ENCODE measurements around the gene LCOR.

The LCOR gene

DNA sequence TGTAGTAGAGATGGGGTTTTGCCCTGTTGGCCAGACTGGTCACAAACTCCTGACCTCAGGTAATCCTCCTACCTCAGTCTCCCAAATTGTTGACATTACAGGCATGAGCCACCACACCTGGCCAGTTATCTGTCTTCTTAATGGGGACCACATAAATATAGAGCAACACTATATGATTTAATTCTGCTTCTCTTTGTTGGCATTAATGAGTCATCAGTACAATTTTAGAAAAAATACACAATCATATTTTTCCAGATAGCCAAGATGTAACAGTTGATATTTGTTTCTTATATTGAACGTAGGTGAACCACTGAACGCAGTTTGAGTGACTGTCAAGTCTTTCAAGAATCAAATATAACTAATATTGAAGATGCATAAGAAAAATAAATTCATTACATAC, 48.5 kb downstream of the LCOR start:
- in situ Hi-C loops (cut with HindIII; ENCODE audit: low sequenced_read_pairs) = no loop called here
- TF ChIP-seq, protein P1, sequence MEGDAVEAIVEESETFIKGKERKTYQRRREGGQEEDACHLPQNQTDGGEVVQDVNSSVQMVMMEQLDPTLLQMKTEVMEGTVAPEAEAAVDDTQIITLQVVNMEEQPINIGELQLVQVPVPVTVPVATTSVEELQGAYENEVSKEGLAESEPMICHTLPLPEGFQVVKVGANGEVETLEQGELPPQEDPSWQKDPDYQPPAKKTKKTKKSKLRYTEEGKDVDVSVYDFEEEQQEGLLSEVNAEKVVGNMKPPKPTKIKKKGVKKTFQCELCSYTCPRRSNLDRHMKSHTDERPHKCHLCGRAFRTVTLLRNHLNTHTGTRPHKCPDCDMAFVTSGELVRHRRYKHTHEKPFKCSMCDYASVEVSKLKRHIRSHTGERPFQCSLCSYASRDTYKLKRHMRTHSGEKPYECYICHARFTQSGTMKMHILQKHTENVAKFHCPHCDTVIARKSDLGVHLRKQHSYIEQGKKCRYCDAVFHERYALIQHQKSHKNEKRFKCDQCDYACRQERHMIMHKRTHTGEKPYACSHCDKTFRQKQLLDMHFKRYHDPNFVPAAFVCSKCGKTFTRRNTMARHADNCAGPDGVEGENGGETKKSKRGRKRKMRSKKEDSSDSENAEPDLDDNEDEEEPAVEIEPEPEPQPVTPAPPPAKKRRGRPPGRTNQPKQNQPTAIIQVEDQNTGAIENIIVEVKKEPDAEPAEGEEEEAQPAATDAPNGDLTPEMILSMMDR (IDR thresholded peaks at IDR 0.05; ENCODE audit: low read depth, low read length, missing control alignments) = no peak

DNA sequence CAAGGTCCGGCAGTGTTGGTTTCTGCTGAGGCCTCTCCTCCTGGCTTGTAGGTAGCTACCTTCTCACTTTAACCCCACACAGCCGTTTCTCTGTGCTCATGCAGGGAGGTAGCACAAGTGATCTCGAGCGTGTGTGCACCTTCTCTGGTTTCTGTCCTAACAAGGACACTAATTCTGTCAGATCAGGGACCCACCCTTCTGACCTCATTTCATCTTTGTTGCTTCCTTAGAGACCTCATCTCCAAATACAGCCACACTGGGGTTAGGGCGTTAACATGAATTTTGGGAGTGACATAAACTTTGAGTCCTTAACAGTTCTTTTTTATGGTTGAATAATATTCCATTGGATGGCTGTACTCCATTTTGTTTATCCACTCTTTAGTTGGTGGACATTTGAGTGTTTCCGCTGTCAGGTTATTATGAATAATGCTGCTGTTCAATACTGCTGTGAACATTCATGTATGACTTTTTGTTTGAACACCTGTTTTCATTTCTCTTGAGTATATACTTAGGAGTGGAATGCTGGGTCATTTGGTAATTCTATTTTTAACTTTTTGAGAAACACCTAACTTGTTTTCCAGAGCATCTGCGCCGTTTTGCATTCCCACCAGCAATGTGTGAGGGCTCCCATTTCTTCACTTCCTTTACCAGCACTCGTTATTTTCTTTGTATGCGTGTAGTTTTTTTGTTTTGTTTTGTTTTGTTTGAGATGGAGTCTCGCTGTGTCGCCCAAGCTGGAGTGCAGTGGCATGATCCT, 57.5 kb downstream of the LCOR start:
- DNase-seq (ENCODE audit: low read depth) = no peak
- in situ Hi-C loops (cut with HindIII; ENCODE audit: low sequenced_read_pairs) = no loop called here
- no peak overlapping the region for H3K4me3 ChIP-seq (ENCODE audit: low read depth, low read length)
- TF ChIP-seq, protein P1 (IDR thresholded peaks at IDR 0.05; ENCODE audit: low read depth, low read length, missing control alignments) = no peak

More for the DNA sequence above, 48.5 kb downstream of the LCOR start:
- H3K4me3 ChIP-seq (ENCODE audit: low read depth, low read length) = no peak overlapping the region
- no peak for DNase-seq (ENCODE audit: low read depth)

DNA sequence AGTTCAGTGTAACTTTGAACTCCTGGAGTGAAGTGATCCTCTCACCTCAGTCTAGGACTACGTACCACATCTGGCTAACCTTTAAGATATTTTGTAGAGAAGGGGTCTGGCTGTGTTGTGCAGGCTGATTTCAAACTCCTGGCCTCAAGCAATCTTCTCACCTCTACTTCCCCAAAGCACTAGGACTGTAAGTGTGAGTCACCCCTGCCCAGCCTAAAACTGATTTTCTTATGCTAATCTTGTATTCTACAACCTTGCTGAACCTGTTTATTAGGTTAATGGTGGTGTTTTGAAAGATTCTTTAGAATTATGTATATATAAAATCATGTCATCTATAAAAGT, 58.0 kb downstream of the LCOR start:
- no peak overlapping the region for H3K4me3 ChIP-seq (ENCODE audit: low read depth, low read length)
- DNase-seq (ENCODE audit: low read depth) = no peak
- TF ChIP-seq, protein P1 (IDR thresholded peaks at IDR 0.05; ENCODE audit: low read depth, low read length, missing control alignments) = no peak
- in situ Hi-C loops (cut with HindIII; ENCODE audit: low sequenced_read_pairs) = no loop called here

DNA sequence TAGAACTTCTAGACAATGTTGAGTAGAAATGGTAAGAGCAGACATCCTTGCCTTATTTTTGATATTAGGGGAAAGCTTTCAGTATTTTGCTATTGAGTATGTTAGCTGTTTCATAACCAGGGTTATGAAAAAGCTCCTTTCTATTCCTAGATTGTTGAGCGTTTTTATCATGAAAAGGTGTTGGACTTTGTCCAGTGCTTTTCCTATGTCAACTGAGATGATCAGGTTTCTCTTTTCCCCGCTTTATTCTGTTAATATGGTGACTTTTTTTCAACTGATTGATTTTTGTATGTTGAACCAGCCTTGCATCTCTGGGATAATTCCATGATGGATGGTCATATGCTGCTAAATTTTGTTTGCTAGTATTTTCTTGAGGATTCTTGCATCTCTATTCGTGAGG, 58.5 kb downstream of the LCOR start:
- no peak overlapping the region for H3K4me3 ChIP-seq (ENCODE audit: low read depth, low read length)
- no peak for DNase-seq (ENCODE audit: low read depth)
- in situ Hi-C loops (cut with HindIII; ENCODE audit: low sequenced_read_pairs) = no loop called here
- TF ChIP-seq, protein P1 (IDR thresholded peaks at IDR 0.05; ENCODE audit: low read depth, low read length, missing control alignments) = no peak

- H3K4me3 ChIP-seq (ENCODE audit: low read depth, low read length) = no peak overlapping the region
- TF ChIP-seq, protein P1 (IDR thresholded peaks at IDR 0.05; ENCODE audit: low read depth, low read length, missing control alignments) = no peak
- in situ Hi-C loops (cut with HindIII; ENCODE audit: low sequenced_read_pairs) = no loop called here
Observed at GRCh38 chr10:96891840-96892239, 59.7 kb downstream of the LCOR start.

DNA sequence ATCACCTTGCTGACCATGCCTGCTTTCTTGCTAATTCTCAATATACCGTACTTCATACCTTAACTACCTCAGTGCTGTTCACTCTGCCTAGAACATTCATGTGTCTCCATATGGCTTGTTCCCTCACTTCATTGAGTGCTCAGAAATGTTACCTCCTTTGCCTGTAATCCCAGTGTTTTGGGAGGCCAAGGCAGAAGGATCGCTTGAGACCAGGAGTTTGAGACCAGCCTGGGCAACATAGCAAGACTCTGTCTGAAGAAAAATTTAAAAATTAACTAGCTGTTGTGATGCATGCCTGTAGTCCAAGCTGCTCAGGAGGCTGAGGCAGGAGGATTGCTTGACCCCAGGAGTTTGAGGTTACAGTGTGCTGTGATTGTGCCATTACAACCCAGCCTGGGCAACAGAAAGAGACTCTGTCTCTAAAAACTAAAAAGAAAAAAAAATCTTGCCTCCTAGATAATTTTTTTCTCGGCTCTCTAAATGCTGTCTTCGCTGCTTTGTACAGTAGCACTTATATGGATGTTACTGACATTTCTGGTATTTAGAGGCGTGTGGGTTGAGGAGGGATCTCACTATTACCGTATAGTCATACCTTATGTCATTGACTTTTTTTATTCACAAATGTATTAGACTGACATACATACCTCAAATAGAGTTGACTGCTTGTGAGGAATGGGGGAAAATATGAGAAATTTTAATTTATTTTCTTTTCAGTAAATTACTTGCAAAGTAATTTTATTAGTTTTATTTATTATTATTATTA, 63.7 kb downstream of the LCOR start:
- H3K4me3 ChIP-seq (ENCODE audit: low read depth, low read length) = no peak overlapping the region
- in situ Hi-C loops (cut with HindIII; ENCODE audit: low sequenced_read_pairs) = no loop called here
- TF ChIP-seq, protein P1 (IDR thresholded peaks at IDR 0.05; ENCODE audit: low read depth, low read length, missing control alignments) = no peak
- no peak for DNase-seq (ENCODE audit: low read depth)

More at GRCh38 chr10:96891840-96892239, 59.7 kb downstream of the LCOR start:
- DNase-seq (ENCODE audit: low read depth) = no peak

Data from astrocyte of the cerebellum (primary cell).